ENCODE data around the gene AP2M1.

AP2M1 gene

GRCh38 chr3:184183679-184184078, 9.0 kb downstream of the AP2M1 start:
- no peak for DNase-seq

GRCh38 chr3:184184546-184185230, 10.0 kb downstream of the AP2M1 start:
- no peak for DNase-seq

GRCh38 chr3:184185461-184186183, 11.0 kb downstream of the AP2M1 start:
- DNase-seq: peak; percentile 99

GRCh38 chr3:184186184-184186901, 11.7 kb downstream of the AP2M1 start, which contains the start of gene ABCF3:
TSS of gene ABCF3 (plus strand) at chr3:184186199. CDS start at chr3:184186208, 9 bp downstream.
- peak; percentile 37 for DNase-seq

GRCh38 chr3:184186902-184187207, 12.2 kb downstream of the AP2M1 start:
- DNase-seq: no peak

GRCh38 chr3:184188080-184188479, 13.4 kb downstream of the AP2M1 start:
- no peak for DNase-seq

DNA sequence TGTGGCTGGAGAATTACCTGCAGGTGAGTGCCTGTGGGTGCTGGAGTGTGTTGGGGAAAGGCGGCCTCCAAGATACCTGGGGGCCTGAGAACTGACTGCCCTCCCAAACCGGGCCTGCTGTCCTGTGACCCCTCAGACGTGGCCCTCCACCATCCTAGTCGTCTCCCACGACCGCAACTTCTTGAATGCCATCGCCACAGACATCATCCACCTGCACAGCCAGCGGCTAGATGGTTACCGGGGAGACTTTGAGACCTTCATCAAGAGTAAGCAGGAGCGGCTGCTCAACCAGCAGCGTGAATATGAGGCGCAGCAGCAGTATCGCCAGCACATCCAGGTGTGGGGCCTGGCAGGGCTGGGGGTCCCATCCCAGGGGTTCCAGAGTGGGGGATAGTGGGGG, 14.8 kb downstream of the AP2M1 start:
- no peak for DNase-seq

DNA sequence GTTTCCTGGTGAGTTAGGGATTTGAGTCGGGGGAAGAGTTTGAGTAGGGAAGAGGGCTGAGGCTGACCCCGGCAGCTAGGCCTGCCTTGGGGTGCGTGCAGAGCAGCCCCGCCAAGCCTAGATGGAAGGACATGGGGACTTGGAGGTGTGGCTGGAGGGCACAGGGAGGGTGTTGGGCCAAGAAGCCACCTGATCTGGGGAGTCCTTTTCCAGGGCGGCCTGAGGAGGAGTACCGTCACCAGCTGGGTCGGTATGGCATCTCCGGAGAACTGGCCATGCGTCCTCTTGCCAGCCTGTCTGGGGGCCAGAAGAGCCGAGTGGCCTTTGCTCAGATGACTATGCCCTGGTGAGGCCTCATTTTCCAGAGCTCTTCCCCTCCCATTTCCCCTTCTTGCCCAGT, 18.2 kb downstream of the AP2M1 start:
- DNase-seq: no peak

GRCh38 chr3:184193991-184194539, 19.4 kb downstream of the AP2M1 start:
- no peak for DNase-seq

DNA sequence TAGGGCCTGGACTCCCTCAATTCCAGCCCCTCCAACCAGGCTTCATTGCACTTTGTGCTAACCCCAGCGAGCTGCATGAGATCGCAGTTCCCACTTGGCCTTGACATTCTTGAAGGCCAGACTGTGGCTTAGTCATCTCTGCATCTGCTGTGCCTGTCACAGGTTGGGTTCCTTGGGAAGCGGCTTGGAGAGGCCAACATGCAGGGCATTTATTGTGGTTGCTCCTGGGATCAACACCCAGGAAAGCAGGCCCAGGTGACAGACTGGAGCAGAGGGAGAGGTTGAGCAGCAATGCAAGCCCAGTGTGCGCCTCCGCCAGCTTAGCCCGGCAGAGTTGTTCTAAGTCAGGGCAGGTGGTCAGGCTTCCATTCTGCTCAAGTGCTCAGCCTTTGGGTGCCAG, 21.9 kb downstream of the AP2M1 start:
- DNase-seq: no peak

- no peak for DNase-seq
Measured at GRCh38 chr3:184198509-184198908, 23.9 kb downstream of the AP2M1 start.

DNA sequence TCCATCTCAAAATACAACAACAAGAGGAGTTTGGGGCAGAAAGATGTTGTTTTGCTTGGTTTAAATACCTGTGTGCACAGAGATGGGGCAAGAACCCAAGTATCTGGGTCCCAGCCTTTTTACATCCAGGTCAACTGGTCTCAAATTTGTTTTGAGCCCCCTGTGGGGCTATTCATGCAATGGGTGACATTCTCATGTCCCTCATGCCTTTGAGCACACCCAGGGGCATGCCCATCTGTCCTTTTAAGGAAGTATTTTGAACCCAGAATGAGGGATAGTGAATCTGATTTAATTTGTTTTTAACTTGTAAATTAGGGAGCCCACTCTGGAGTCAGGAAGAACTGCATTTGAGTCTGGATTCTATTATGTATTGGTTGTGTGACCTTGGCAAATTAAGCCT, 26.2 kb downstream of the AP2M1 start:
- DNase-seq: no peak

DNA sequence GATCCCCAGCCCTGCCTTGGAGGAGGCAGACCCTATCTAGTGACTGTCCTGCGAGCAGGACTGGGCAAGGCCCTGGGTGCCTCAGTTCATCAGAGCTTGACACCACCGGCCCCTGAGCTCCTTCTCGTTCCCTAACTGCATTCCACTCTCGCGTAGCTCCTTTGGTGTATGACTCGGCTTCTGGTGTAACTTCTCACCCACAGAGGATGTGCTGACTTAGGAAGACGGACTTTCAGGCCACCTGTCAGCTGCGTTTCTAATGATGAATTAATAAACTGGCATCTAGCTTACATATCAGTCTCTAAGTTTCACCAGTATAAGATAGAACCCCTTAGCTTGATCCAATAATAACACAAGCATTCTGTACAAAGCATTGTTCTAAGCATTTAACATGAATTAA, 28.9 kb downstream of the AP2M1 start:
- no peak for DNase-seq

GRCh38 chr3:184209146-184209923, 34.7 kb downstream of the AP2M1 start:
- DNase-seq: no peak

- no peak for DNase-seq
Measured at GRCh38 chr3:184211297-184211696, 36.6 kb downstream of the AP2M1 start.

- DNase-seq: no peak
Measured at GRCh38 chr3:184211718-184212117, 37.1 kb downstream of the AP2M1 start.

DNA sequence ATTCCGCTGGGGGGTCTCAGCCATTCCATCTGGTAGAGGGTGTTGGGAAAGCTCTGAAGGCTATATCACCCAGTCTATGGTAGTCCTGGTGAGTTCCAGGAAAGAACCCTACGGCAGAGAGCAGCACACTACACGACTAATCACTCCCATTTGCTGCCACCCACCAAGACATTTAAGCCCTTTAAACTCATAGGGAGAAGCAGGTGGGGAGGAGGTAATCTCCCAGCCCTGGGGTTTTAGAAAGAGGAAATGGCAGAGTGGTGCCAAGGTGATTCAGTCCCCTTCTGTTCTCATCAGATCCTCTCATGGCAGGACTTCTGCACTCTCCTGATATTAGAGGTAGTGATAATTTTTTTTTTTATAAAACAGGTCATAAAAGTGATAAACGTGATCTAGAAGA, 44.2 kb downstream of the AP2M1 start:
- no peak for DNase-seq

DNA sequence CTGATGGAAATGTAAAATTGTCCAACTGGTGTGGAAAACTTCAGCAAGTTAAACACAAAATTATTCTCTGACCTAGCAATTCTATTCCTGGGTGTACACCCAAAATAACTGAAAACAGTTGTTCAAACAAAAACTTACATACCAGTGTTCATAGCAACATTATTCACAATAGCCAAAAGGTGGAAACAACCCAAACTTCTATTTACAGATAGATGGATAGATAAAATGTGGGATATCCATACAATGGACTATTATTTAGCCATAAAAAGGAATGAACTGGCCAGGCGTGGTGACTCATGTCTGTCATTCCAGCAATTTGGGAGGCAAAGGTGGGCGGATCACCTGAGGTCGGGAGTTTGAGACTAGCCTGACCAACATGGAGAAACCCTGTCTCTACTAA, 47.9 kb downstream of the AP2M1 start:
- no peak for DNase-seq

DNA sequence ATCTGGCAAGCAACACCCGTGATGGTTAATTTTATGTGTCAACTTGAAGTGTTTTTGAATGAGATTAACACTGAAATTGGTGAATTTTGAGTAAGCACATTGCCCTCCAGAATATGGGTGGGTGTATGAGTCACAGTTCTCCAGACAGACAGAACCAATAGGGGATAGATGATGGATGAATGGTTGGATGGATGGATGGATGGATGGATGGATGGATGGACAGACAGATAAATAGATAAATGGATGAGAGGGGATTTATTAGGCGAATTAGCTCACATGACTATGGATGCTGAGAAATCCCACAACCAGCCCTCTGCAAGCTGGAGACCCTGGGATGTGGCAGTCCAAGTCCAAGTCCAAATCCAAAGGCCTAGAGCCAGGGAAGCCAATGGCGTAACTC, 49.3 kb downstream of the AP2M1 start:
- no peak for DNase-seq

GRCh38 chr3:184227481-184227935, 52.9 kb downstream of the AP2M1 start:
- peak; percentile 65 for DNase-seq

- no peak for DNase-seq
Measured at GRCh38 chr3:184228376-184229137, 53.9 kb downstream of the AP2M1 start.
